Endothelial cell of umbilical vein (primary cell): ENCODE results near the gene SPG7. TPM values are rescaled to one million over a fixed set of nuclear protein-coding genes. Genes with fewer than 3 reads are reported as not detected.

Experiments
- BruUV-seq: library from RNA; stranded (reverse); fragments of 400-500 nt; replicated peaks from 2 replicates; lab custom pipeline; 2021; lab: Mats Ljungman, UMichigan
- CTCF ChIA-PET: fragments of 300-600, 350-600 bp; sonication (Branson Sonifier 250); formaldehyde crosslinking; loops from one replicate; lab custom pipeline; 2021; ENCODE audit warnings: antibody characterized with exemption, inconsistent platforms; lab: Charles Lee
- POLR2A ChIA-PET: fragments of 300-600, 350-600 bp; sonication (Branson Sonifier 250); formaldehyde crosslinking; loops from one replicate; lab custom pipeline; 2021; ENCODE audit warnings: antibody characterized with exemption, inconsistent platforms; lab: Charles Lee
- DNase-seq: peaks from one replicate; pipeline ENCODE4 v3.0.0-alpha.2; 2011; ENCODE audit warnings: low read depth, low spot score
- FAIRE-seq: peaks from 2 replicates; lab custom pipeline; 2011; peaks lifted over from hg19 to GRCh38; lab: Jason Lieb, UNC
- H2AFZ ChIP-seq: 2 replicates; pipeline ENCODE4 v1.6.0; 2012; ENCODE audit warnings: low read depth, low read length, control low read depth, inconsistent platforms
- H3K27ac ChIP-seq: 2 replicates; pipeline ENCODE4 v1.5.1; 2011; ENCODE audit warnings: low read depth, mild to moderate bottlenecking, control low read depth, low read length, moderate library complexity; ENCODE audit not compliant: insufficient read depth
- H3K27me3 ChIP-seq, 2 experiments: 2 replicates each; pipeline versions ENCODE4 v1.6.0 to v1.6.1; 2011; ENCODE audit warnings: low read length in 2 of 2, mixed read lengths in 1 of 2; ENCODE audit not compliant: control insufficient read depth in 2 of 2, insufficient read depth in 2 of 2
- H3K36me3 ChIP-seq, 2 experiments: 2 replicates in 1 of 2; 3 replicates in 1 of 2; pipeline ENCODE4 v1.5.1; 2011; ENCODE audit warnings: low read length in 2 of 2, mild to moderate bottlenecking in 1 of 2, moderate library complexity in 1 of 2; ENCODE audit not compliant: control insufficient read depth in 2 of 2, insufficient read depth in 2 of 2; ENCODE audit errors: extremely low read depth in 1 of 2
- H3K4me1 ChIP-seq: 3 replicates; pipeline ENCODE4 v1.5.1; 2011; ENCODE audit warnings: mild to moderate bottlenecking, low read length; ENCODE audit not compliant: control insufficient read depth, insufficient read depth; ENCODE audit errors: extremely low read depth
- H3K4me2 ChIP-seq: 2 replicates; pipeline ENCODE4 v1.6.1; 2011; ENCODE audit warnings: low read length, control low read depth, mixed read lengths; ENCODE audit not compliant: insufficient read depth
- H3K4me3 ChIP-seq, 3 experiments: fragments of 200-600 bp in 1 of 3; sonication (generic), shearing (Covaris generic) in 1 of 3; replicated peaks in 1 of 3; 2 replicates each; pipeline ENCODE4 v1.5.1; 2011 to 2016; ENCODE audit warnings: control low read depth in 3 of 3, low read length in 3 of 3, mild to moderate bottlenecking in 2 of 3, inconsistent platforms in 1 of 3, low read depth in 1 of 3, moderate library complexity in 1 of 3; ENCODE audit not compliant: insufficient read depth in 1 of 3
- H3K79me2 ChIP-seq: 2 replicates; pipeline ENCODE4 v1.6.0; 2012; ENCODE audit warnings: low read length, inconsistent platforms; ENCODE audit not compliant: control insufficient read depth, insufficient read depth
- H3K9ac ChIP-seq: replicated peaks from 2 replicates; pipeline ENCODE3; 2011; ENCODE audit warnings: low read length, control low read depth; ENCODE audit not compliant: insufficient read depth; ENCODE audit errors: extremely low read depth
- H3K9me1 ChIP-seq: replicated peaks from 3 replicates; pipeline ENCODE4 v1.6.0; 2011; ENCODE audit warnings: mild to moderate bottlenecking, low read length; ENCODE audit not compliant: control insufficient read depth, insufficient read depth; ENCODE audit errors: extremely low read depth
- H3K9me3 ChIP-seq: replicated peaks from 2 replicates; pipeline ENCODE4 v1.5.1; 2012; ENCODE audit warnings: low read length, inconsistent platforms; ENCODE audit not compliant: control insufficient read depth, insufficient read depth
- H4K20me1 ChIP-seq: replicated peaks from 2 replicates; pipeline ENCODE3; 2011; ENCODE audit warnings: mild to moderate bottlenecking, low read length; ENCODE audit not compliant: control insufficient read depth, insufficient read depth; ENCODE audit errors: extremely low read depth
- EZH2 ChIP-seq: IDR thresholded peaks from 2 replicates; pipeline ENCODE4 v1.6.1; 2012; ENCODE audit warnings: borderline replicate concordance, low read depth, mild to moderate bottlenecking, moderate library complexity, low read length, inconsistent platforms; ENCODE audit not compliant: severe bottlenecking
- FOS ChIP-seq: IDR thresholded peaks from 2 replicates; pipeline ENCODE4 v1.6.1; 2011; ENCODE audit warnings: mild to moderate bottlenecking, low read length, moderate library complexity, borderline replicate concordance; ENCODE audit not compliant: insufficient read depth
- GATA2 ChIP-seq: IDR thresholded peaks from 2 replicates; pipeline ENCODE4 v1.7.0; 2011; ENCODE audit warnings: low read depth, mild to moderate bottlenecking, moderate library complexity, mixed read lengths, low read length; ENCODE audit not compliant: insufficient read length, insufficient read depth
- JUN ChIP-seq: IDR thresholded peaks from 2 replicates; pipeline ENCODE4 v1.6.1; 2011; ENCODE audit warnings: borderline replicate concordance, low read depth; ENCODE audit not compliant: insufficient read length, insufficient read depth
- MYC ChIP-seq: IDR thresholded peaks from one replicate; pipeline ENCODE4 v1.6.1; 2011; ENCODE audit warnings: mild to moderate bottlenecking, low read depth, low read length
- POLR2A ChIP-seq: IDR thresholded peaks from 2 replicates; pipeline ENCODE4 v1.6.1; 2012; ENCODE audit warnings: low read depth, mild to moderate bottlenecking, control low read depth, low read length
- POLR2AphosphoS5 ChIP-seq: IDR thresholded peaks from 2 replicates; pipeline ENCODE4 v1.6.1; 2012; ENCODE audit warnings: low read depth, mild to moderate bottlenecking, control low read depth, low read length, moderate library complexity; ENCODE audit not compliant: insufficient read depth
- dilution Hi-C: fragments of 300-500 bp; cut with MboI; formaldehyde crosslinking; loops from one replicate; pipeline ENCODE4 v1.15.0; 2019; ENCODE audit warnings: low sequenced_read_pairs; ENCODE audit not compliant: extremely low pct_ligation_motif_present
- intact Hi-C: fragments of 100-400 bp; cut with micrococcal nuclease; formaldehyde crosslinking; loops from one replicate; pipeline ENCODE4 v1.10.0; 2022
- polyA plus RNA-seq, 4 experiments: library from polyadenylated mRNA; depleted of rRNA in 3 of 4; stranded (reverse) in 3 of 4; unstranded in 1 of 4; fragments of >200 nt; gene quantifications; 2 replicates each; pipeline versions ENCODE4 v1.2.1 to v1.2.3, GENCODE V29; 2011 to 2012; ENCODE audit warnings: missing spikeins in 1 of 4
- total RNA-seq: library from RNA; stranded (reverse); gene quantifications from 2 replicates; pipeline ENCODE4 v1.2.3, GENCODE V29; 2021
- TF ChIP-seq, protein P1 (sequence below), 2 donors: IDR thresholded peaks; 1 replicate in 1 of 2; 2 replicates in 1 of 2; pipeline ENCODE4 v1.5.1; 2011; ENCODE audit warnings: low read length in 2 of 2, mild to moderate bottlenecking in 2 of 2, moderate library complexity in 2 of 2, control low read depth in 1 of 2, inconsistent platforms in 1 of 2, low read depth in 1 of 2; ENCODE audit not compliant: insufficient read depth in 1 of 2; ENCODE audit errors: extremely low read depth in 1 of 2
- TF ChIP-seq, protein P2 (sequence below): IDR thresholded peaks from 2 replicates; pipeline ENCODE4 v1.6.1; 2011; ENCODE audit not compliant: insufficient read depth, insufficient read length

The SPG7 gene
- total and polyA plus RNA-seq, 2 donors (not counting 3 experiments of a cell fraction or from before 2014, with no cell fraction given): 90.2 to 146 TPM

DNA sequence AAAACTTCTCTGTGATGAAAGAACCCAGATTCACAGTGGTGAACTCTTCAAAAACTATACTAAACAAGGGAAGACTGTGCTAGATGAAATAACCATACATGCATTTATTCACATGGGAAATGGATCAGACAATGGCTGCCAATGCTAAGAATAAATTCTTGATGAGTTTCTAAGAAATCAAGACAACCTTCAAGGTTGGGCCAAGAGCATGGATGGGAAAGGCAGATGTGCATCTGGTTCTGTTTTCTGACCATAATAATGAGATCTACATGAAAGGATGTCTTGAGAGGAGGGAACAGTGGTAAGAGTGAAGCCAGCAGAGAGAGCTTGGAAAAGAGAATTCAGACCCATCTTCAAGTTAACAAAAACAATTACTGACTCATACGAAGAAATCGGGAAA lies 49.2 kb upstream of the SPG7 start:
- Histone ChIP-seq H3K36me3 (no peaks in the 10 kb centered on the region), H3K4me2 (no peak overlapping the region), H3K9me1 (no peaks in the 10 kb centered on the region), H3K27ac (peak overlapping the region; percentile 8), H2AFZ (no peak overlapping the region), H4K20me1 (peaks cover 2% of the 10 kb centered on the region), H3K4me1 (peaks cover 16% of the 10 kb centered on the region), H3K9ac (no peak overlapping the region), H3K79me2 (peaks cover 86% of the 10 kb centered on the region), H3K9me3 (no peaks in the 10 kb centered on the region), H3K27me3 (no peaks in the 10 kb centered on the region), H3K4me3 (no peak overlapping the region)
- TF ChIP-seq GATA2: no peak
- TF ChIP-seq JUN: no peak
- TSS peak; percentile 65 for BruUV-seq
- intact Hi-C loops: no loop called here
- dilution Hi-C loops: no loop called here
- DNase-seq (no peak), FAIRE-seq (no peak)
- POLR2A ChIA-PET: no interaction called here
- CTCF ChIA-PET: interaction anchor here (1.0 to 2.6 kb wide), 5 partner anchors 9 to 98 kb away, joined by 3 to 8 read pairs (median 3); no protein-coding TSS in a partner anchor

DNA sequence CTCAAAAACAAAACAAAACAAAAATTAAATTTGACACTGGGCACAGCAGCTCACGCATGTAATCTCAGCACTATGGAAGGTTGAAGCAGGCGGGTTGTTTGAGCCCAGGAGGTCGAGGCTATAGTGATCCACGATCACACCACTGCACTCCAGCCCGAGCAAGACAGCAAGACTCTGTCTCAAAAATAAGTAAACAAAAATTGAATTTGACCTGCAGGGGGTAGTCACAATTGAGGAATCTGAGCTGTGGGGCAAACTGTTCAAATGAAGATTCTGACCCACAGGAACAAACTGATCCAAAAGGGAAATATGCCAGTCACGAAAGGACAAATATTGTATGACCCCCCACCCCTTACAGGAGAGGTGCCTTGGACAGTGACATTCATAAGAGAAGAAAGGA lies 47.6 kb upstream of the SPG7 start:
- Histone ChIP-seq H3K27me3 (no peaks in the 10 kb centered on the region), H3K4me3 (no peak overlapping the region), H3K36me3 (no peaks in the 10 kb centered on the region), H3K9me3 (no peaks in the 10 kb centered on the region), H3K79me2 (peaks cover 90% of the 10 kb centered on the region), H2AFZ (no peak overlapping the region), H3K27ac (no peak overlapping the region), H3K4me1 (peaks cover 4% of the 10 kb centered on the region), H3K4me2 (no peak overlapping the region), H4K20me1 (peaks cover 2% of the 10 kb centered on the region), H3K9ac (no peak overlapping the region), H3K9me1 (no peaks in the 10 kb centered on the region)
- TF ChIP-seq, protein P1, sequence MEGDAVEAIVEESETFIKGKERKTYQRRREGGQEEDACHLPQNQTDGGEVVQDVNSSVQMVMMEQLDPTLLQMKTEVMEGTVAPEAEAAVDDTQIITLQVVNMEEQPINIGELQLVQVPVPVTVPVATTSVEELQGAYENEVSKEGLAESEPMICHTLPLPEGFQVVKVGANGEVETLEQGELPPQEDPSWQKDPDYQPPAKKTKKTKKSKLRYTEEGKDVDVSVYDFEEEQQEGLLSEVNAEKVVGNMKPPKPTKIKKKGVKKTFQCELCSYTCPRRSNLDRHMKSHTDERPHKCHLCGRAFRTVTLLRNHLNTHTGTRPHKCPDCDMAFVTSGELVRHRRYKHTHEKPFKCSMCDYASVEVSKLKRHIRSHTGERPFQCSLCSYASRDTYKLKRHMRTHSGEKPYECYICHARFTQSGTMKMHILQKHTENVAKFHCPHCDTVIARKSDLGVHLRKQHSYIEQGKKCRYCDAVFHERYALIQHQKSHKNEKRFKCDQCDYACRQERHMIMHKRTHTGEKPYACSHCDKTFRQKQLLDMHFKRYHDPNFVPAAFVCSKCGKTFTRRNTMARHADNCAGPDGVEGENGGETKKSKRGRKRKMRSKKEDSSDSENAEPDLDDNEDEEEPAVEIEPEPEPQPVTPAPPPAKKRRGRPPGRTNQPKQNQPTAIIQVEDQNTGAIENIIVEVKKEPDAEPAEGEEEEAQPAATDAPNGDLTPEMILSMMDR (IDR thresholded peaks at IDR 0.05; ENCODE audit: extremely low read depth in 1 of 2, insufficient read depth in 1 of 2, low read depth in 1 of 2, low read length in 2 of 2): no peak
- TF ChIP-seq MYC (no peak), FOS (no peak), POLR2A (no peak), JUN (no peak), GATA2 (no peak), POLR2AphosphoS5 (no peak), EZH2 (no peak)
- TF ChIP-seq, protein P2, sequence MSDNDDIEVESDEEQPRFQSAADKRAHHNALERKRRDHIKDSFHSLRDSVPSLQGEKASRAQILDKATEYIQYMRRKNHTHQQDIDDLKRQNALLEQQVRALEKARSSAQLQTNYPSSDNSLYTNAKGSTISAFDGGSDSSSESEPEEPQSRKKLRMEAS: no peak
- intact Hi-C loops (no loop called here), dilution Hi-C loops (no loop called here)
- CTCF ChIA-PET: interaction anchor here (2.6 kb wide), 1 partner anchor 11 kb away, joined by 8 read pairs; no protein-coding TSS in a partner anchor
- POLR2A ChIA-PET: no interaction called here
- BruUV-seq: no TSS peak
- FAIRE-seq (no peak), DNase-seq (no peak)
